ENCODE measurements around the gene ACLY.
"Not testable (repeated sequence)": the region's sequence is repeated elsewhere in the genome, so short reads cannot be mapped to it uniquely, and the experiment has no call there.

Gene ACLY

DNA sequence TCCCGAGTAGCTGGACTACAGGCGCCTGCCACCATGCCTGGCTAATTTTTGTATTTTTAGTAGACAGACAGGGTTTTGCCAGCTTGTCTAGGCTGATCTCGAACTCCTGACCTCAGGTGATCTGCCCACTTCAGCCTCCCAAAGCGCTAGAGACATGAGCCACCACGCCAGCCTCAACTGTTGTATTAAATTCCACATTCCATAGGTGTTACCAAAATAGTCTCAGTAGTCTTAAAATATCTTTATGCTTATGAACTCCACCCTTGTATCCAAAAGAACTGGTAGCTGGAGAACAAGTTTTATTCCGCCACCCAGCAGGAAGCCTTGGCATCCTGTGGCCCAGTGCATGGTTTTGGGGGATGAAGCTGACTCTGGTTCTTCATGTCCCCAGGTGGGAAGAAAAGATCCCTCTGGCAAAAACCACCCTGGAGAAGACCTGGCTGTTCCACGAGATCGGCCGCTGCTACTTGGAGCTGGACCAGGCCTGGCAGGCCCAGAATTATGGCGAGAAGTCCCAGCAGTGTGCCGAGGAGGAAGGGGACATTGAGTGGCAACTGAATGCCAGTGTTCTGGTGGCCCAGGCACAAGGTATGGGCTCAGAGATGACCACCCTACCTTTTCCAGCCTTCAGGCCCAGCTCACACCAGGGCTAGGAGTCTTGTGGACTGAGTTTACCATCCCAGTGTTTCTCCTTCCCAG is 30.2 kb upstream of the ACLY start:
- Mint-ChIP-seq H3K36me3 (no peaks in the 10 kb centered on the region), H3K4me3 (no peak overlapping the region), H3K9me3 (ENCODE audit: low read depth) (no peaks in the 10 kb centered on the region), H3K27me3 (no peaks in the 10 kb centered on the region), H3K27ac (no peak overlapping the region), H3K4me1 (ENCODE audit: low read depth) (no peaks in the 10 kb centered on the region)

DNA sequence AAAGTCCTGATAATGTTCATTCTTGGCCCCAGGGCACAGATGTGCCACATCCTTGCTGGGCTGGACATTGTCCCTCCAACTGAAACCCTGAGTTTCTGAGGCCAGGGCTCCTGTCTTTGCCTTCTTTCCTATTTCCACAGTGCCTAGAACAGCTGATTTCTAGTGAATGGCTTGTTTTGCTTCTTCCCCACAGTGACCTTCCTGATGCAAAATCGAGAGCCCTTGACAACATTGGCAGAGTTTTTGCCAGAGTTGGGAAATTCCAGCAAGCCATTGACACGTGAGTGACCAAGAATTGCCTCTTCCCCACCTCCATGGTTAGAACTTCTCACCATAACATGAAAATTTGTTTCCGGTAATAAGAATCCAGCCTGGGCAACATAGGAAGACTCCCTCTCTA is 26.2 kb upstream of the ACLY start:
- Mint-ChIP-seq H3K4me3 (no peak overlapping the region), H3K27me3 (no peaks in the 10 kb centered on the region), H3K36me3 (no peaks in the 10 kb centered on the region), H3K4me1 (ENCODE audit: low read depth) (no peaks in the 10 kb centered on the region), H3K9me3 (ENCODE audit: low read depth) (no peaks in the 10 kb centered on the region), H3K27ac (no peak overlapping the region)

DNA sequence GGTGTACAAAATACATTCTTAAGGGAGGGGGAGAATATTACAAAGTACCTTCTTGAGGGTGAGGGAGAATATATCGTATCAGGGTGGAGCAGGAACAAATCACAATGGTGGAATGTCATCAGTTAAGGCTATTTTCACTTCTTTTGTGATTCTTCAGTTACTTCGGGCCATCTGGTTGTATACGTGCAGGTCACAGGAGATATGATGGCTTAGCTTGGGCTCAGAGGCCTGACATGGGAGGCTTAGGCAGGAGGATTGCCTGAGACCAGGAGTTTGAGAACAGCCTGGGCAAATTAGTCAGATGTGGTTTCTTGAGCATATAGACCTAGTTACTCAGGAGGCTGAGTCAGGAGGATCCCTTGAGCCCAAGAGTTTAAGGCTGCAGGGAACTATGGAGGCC is 24.7 kb upstream of the ACLY start:
- Mint-ChIP-seq H3K9me3 (ENCODE audit: low read depth) (no peaks in the 10 kb centered on the region), H3K36me3 (no peaks in the 10 kb centered on the region), H3K4me3 (no peak overlapping the region), H3K4me1 (ENCODE audit: low read depth) (no peaks in the 10 kb centered on the region), H3K27me3 (no peaks in the 10 kb centered on the region), H3K27ac (no peak overlapping the region)

DNA sequence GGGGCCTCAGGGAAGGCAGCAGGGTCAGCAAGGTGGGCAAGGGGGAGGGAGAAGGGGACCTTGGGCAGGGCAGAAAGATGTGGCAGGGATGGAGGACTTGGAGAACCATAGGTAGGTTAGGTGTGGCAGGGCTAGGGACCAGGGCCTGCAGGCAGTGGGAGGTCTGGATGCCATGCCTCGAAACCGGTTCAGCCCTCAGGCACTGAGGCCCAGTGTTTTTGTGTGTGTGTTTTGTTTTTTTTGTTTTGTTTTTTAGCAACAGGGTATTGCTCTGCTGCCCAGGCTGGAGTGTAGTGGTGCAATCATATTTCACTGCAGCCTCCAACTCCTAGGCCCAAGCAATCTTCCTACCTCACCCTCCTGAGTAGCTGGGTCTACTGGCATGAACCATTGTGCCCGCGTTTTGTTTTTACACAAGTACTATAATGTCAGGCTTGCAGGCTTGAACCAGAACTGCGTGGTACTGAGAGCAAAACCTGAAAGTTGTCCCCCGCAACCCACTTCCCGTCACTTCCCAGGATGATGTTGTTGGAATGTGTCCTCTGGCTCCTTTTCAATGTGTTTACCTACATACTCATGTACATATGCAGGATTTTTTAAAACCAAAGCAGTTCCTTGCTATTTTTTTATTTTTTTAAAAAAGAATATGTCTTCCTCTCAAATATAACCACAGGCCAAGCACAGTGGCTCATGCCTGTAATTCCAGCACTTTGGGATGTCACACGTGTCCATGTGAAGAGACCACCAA is 24.0 kb upstream of the ACLY start:
- Mint-ChIP-seq H3K4me1 (ENCODE audit: low read depth) (no peaks in the 10 kb centered on the region), H3K27me3 (no peaks in the 10 kb centered on the region), H3K9me3 (ENCODE audit: low read depth) (no peaks in the 10 kb centered on the region), H3K4me3 (no peak overlapping the region), H3K27ac (no peak overlapping the region), H3K36me3 (no peaks in the 10 kb centered on the region)

DNA sequence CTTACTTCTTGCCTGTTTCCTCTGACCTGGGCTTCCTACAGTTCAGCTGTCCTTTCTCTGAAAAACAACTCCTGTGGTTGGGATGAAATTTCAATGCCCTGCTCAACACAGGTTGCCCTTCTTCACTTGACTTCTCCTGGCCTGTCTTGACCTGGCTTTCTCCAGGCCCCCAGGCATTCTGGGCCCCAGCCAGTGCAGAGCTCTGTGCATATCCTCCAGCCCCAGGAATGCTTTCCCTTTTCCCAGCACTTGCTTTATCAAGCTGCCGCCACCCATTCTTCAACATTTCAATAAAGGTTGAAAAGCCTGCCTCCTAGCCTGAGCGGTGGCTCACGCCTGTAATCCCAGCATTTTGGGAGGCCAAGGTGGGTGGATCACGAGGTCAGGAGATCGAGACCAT is 22.4 kb upstream of the ACLY start:
- H3K4me1 Mint-ChIP-seq (ENCODE audit: low read depth): no peaks in the 10 kb centered on the region
- no peaks in the 10 kb centered on the region for H3K9me3 Mint-ChIP-seq (ENCODE audit: low read depth)
- H3K36me3 Mint-ChIP-seq: no peaks in the 10 kb centered on the region
- H3K4me3 Mint-ChIP-seq: no peak overlapping the region
- no peaks in the 10 kb centered on the region for H3K27me3 Mint-ChIP-seq
- no peak overlapping the region for H3K27ac Mint-ChIP-seq

DNA sequence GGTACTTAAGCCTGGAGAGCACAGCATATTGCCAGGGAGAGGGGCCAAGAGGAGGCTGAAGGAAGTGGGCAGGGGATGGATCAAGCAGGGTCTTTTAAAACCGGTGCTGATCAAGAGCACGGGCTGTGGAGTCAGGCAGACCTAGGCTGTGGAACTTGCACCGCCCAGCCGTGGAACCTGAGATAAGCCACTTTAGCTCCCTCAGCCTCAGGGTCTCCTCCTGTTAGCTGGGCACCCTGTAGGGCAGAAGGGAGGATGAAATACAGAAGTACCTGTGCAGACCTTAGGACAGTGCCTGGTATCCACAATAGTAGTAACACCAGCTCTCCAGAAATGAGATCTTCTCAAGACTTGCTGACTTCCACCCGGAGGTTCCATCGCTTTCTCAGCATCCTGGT is 20.9 kb upstream of the ACLY start:
- H3K36me3 Mint-ChIP-seq: no peaks in the 10 kb centered on the region
- no peaks in the 10 kb centered on the region for H3K4me1 Mint-ChIP-seq (ENCODE audit: low read depth)
- H3K4me3 Mint-ChIP-seq: no peak overlapping the region
- H3K9me3 Mint-ChIP-seq (ENCODE audit: low read depth): no peaks in the 10 kb centered on the region
- no peak overlapping the region for H3K27ac Mint-ChIP-seq
- no peaks in the 10 kb centered on the region for H3K27me3 Mint-ChIP-seq

DNA sequence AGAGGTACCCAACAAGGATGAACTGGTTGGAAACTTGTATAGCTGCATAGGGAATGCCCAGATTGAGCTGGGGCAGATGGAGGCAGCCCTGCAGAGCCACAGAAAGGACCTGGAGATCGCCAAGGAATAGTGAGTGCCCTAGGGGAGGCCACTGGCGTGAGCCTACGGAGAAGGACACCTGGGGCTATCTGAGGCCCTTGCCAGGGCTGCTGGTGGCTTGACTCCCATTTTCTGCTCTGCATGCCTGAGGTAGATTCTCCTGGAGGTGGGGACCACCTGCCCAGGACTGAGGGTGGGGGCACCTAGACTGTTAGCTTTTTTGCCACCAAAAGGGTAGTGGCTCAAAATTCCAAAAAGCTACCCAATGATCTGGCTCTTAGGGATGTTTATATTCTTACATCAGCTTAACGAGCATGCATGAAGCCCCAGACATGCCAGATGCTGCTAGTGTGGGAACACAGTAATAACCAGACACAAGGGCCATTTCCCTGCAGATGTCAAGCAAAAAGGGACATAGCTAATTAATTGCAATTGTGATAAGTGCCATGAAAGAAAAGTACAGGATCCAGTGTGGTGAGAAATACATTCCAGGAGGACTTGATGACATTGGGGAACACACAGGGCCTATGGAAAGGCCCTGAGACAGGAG is 20.4 kb upstream of the ACLY start:
- Mint-ChIP-seq H3K4me3 (no peak overlapping the region), H3K27ac (no peak overlapping the region), H3K36me3 (no peaks in the 10 kb centered on the region), H3K4me1 (ENCODE audit: low read depth) (no peaks in the 10 kb centered on the region), H3K9me3 (ENCODE audit: low read depth) (no peaks in the 10 kb centered on the region), H3K27me3 (no peaks in the 10 kb centered on the region)

DNA sequence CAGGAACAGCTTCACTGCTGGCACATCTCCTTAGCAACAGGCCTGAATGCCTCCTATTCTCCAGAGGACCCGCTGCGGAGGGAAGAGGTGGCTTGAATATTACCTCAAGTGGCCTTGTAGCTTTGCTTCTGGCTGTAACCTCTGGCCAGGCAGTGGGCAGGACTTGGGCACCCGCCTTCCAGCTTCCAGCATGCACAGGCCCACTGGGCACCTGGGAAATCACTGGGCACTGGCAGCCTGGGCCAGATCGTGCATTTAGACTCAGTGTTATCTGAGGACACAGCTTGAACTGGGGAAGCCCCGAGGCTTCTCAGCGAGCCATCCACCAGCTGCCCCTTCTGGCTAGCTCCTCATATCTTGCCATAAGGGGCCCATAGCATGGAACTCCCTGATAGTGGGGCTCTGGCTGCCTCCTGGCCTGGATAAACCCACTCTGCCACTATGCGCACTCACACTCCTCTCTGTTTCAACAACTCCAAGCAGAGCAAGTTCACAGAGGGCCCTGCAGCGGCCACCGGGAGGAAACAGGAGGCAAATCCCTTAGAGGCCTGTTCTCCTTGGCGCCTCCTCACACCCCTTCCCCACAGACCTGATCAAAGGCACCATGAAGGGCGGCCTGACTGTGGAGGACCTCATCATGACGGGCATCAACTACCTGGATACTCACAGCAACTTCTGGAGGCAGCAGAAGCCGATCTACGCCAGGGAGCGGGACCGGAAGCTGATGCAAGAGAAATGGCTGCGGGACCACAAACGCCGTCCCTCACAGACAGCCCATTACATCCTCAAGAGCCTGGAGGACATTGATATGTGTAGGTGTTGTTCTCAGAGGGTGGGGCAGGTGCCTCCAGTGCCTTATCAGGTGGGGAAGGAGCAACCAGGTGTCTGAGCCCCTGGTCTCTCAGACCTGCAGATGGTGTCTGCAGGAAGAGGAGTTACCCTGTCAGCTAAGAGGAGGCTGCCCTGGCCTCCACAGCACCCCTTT is 19.5 kb upstream of the ACLY start:
- no peaks in the 10 kb centered on the region for H3K27me3 Mint-ChIP-seq
- no peaks in the 10 kb centered on the region for H3K36me3 Mint-ChIP-seq
- no peak overlapping the region for H3K4me3 Mint-ChIP-seq
- H3K9me3 Mint-ChIP-seq (ENCODE audit: low read depth): no peaks in the 10 kb centered on the region
- no peak overlapping the region for H3K27ac Mint-ChIP-seq
- no peaks in the 10 kb centered on the region for H3K4me1 Mint-ChIP-seq (ENCODE audit: low read depth)

DNA sequence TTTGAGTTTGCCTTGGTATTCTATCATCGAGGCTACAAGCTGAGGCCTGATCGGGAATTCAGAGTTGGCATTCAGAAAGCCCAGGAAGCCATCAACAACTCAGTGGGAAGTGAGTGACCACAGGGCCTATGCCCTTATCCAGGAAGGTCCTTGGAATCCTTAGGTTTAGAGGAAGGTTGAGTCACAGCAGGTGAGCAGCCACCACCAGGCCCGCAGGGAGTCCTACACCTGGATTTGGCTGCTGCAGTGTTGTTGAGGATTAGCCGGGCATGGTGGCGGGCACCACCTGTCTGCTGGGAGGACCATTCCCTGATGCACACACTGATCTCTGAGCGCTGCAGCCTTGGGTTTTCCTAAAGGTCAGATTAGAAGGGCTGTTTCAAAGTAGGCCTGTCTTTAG is 16.9 kb upstream of the ACLY start:
- Mint-ChIP-seq H3K4me1 (ENCODE audit: low read depth) (peaks cover 5% of the 10 kb centered on the region), H3K9me3 (ENCODE audit: low read depth) (no peaks in the 10 kb centered on the region)

DNA sequence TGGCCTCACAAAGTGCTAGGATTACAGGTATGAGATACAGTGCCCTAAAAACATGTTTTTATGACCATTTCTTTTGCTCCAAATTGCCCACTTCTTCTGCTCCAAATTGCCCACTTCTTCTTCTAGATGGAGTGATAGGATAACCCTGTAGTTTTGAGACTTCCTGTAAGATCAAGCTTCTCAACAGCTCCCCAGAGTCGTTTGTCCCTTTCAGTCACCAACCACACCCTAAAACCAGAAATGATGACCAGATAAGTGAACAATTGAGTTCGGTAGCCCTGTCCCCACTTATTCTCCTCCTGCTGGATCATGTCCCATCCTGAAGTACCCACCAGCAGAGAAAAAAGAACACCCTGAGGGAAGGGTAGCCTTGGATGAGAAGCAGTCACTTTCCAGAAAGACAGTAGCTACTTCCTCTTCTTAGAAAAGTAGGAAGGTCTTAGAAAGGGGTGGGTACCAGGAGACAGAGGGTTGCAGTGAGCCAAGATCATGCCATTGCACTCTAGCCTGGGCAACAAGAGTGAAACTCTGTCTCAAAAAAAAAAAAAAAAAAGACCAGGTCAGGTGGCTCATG is 14.2 kb upstream of the ACLY start:
- Mint-ChIP-seq H3K4me3 (no peak overlapping the region), H3K27me3 (no peaks in the 10 kb centered on the region), H3K27ac (peak overlapping the region; percentile 50), H3K36me3 (no peaks in the 10 kb centered on the region), H3K4me1 (ENCODE audit: low read depth) (peaks cover 23% of the 10 kb centered on the region), H3K9me3 (ENCODE audit: low read depth) (no peaks in the 10 kb centered on the region)

More for the DNA sequence above, 16.9 kb upstream of the ACLY start:
- H3K4me3 Mint-ChIP-seq: no peak overlapping the region
- no peaks in the 10 kb centered on the region for H3K36me3 Mint-ChIP-seq
- H3K27ac Mint-ChIP-seq: no peak overlapping the region
- H3K27me3 Mint-ChIP-seq: no peaks in the 10 kb centered on the region

DNA sequence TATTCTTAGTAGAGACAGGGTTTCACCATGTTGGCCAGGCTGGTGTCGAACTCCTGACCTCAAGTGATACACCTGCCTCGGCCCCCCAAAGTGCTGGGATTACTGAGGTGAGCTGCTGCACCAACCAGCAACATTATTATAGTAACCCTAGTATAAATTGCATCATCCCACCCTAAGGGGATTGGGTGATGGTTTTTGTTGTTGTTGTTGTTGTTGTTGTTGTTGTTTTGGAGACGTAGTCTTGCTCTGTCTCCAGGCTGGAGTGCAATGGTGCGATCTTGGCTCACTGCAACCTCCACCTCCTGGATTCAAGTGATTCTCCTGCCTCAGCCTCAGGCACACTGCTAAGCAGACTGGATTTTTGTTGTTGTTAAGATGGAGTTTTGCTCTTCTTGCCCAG is 13.0 kb upstream of the ACLY start:
- not testable (repeated sequence) for H3K27me3 Mint-ChIP-seq; H3K9me3 Mint-ChIP-seq (ENCODE audit: low read depth); H3K4me3 Mint-ChIP-seq; H3K27ac Mint-ChIP-seq; H3K36me3 Mint-ChIP-seq
- H3K4me1 Mint-ChIP-seq (ENCODE audit: low read depth): peaks cover 23% of the 10 kb centered on the region

DNA sequence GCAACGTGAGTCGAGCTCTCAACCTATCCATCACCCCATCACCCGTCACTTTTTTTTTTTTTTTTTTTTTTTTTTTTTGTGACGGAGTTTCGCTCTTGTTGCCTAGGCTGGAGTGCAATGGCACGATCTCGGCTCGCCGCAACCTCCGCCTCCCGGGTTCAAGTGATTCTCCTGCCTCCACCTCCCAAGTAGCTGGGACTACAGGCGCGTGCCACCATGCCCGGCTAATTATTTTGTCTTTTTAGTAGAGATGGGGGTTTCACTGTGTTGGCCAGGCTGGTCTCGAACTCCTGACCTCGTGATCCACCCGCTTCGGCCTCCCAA is 12.0 kb upstream of the ACLY start:
- not testable (repeated sequence) for H3K36me3 Mint-ChIP-seq; H3K9me3 Mint-ChIP-seq (ENCODE audit: low read depth); H3K27me3 Mint-ChIP-seq
- H3K27ac Mint-ChIP-seq: peak overlapping the region; percentile 99
- peaks cover 23% of the 10 kb centered on the region for H3K4me1 Mint-ChIP-seq (ENCODE audit: low read depth)
- peak overlapping the region; percentile 99 for H3K4me3 Mint-ChIP-seq

DNA sequence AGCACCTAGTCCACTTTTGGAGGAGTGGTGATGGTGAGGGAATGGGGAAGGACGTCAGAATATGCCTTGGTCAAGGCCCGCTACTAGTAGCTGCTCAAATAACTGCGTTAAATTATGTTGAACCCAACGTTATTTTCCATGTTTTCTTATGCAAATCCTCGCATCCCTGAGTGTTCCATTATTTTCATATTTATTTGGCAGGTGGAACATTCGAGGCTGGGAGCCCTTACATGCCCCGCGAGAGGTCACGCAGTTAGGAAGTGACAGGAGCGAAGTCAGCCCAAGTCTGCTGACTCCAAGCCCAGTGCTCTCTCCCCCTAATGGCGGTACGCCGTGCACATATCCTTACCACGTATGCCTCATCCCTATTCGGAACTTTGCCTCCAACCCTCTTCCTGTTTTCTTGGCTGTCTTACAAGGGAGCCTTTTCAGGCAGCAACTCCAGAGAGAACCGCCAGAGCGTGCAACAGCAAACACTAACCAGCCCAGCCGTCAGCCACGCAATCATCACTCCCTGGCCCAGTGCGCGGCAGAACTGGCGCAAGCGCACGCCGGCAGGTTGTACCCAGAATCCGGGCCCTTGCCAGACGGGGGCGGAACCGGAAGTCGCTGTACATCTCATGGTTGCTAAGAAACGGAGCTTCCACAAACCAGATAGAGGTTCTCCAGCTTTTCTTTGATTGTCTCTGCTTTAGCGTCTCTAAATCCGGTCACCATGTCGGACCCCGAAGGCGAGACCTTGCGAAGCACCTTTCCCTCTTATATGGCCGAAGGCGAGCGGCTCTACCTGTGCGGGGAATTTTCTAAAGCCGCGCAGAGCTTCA is 11.5 kb upstream of the ACLY start, which contains the start of gene ODAD4:
ODAD4 (plus strand) TSS at position 609 of the 824 bp plus-strand sequence; CDS start at position 716, 107 bp downstream.
- Mint-ChIP-seq H3K27ac (peak within 1 kb of the TSS; percentile 99), H3K4me3 (peak within 1 kb of the TSS; percentile 99), H3K9me3 (ENCODE audit: low read depth) (no peaks in the 10 kb centered on the region), H3K36me3 (peaks cover 2% of the 10 kb centered on the region), H3K27me3 (no peaks in the 10 kb centered on the region), H3K4me1 (ENCODE audit: low read depth) (peaks cover 23% of the 10 kb centered on the region)

Measured in activated naive CD8-positive, alpha-beta T cell (primary cell).